Stimulated activated CD8-positive, alpha-beta memory T cell treated with anti-CD3 and anti-CD28 coated beads, Interleukin-2, amount 100 ng/mL, for 48 hours (primary cell): ENCODE results near the gene IER5.

ENCODE experiments used
- DNase-seq, 2 donors: peaks; one replicate each; pipeline ENCODE4 v3.0.0-alpha.2; 2020; ENCODE audit warnings: low read depth in 2 of 2

Gene IER5

GRCh38 chr1:181077576-181078242 is 10.8 kb upstream of the IER5 start:
- DNase-seq, result no peak

- no peak for DNase-seq
Measured at GRCh38 chr1:181079382-181079781, 9.1 kb upstream of the IER5 start.

- no peak for DNase-seq
Measured at GRCh38 chr1:181079920-181080319, 8.6 kb upstream of the IER5 start.

GRCh38 chr1:181080556-181080955 is 7.9 kb upstream of the IER5 start:
- DNase-seq, result no peak

- DNase-seq, result no peak
Measured at GRCh38 chr1:181081395-181081794, 7.1 kb upstream of the IER5 start.

- DNase-seq, result no peak
Measured at GRCh38 chr1:181083842-181084605, 4.5 kb upstream of the IER5 start.

GRCh38 chr1:181084606-181084969 is 3.9 kb upstream of the IER5 start:
- DNase-seq, result no peak

GRCh38 chr1:181086091-181086490 is 2.4 kb upstream of the IER5 start:
- DNase-seq, result no peak

GRCh38 chr1:181086926-181087325 is 1.6 kb upstream of the IER5 start:
- no peak for DNase-seq

- DNase-seq, result no peak
Measured at GRCh38 chr1:181087400-181087901, 1.0 kb upstream of the IER5 start.

GRCh38 chr1:181089017-181089675 is 646 bp downstream of the IER5 start:
- DNase-seq, result peak in 1 of 2 donors; percentile 32

- DNase-seq, result peak; percentile 53 to 54
Measured at GRCh38 chr1:181089676-181090544, 1.4 kb downstream of the IER5 start.

GRCh38 chr1:181090641-181091126 is 2.2 kb downstream of the IER5 start:
- no peak for DNase-seq

- DNase-seq, result no peak
Measured at GRCh38 chr1:181091309-181092040, 3.0 kb downstream of the IER5 start.

- DNase-seq, result no peak
Measured at GRCh38 chr1:181092056-181092455, 3.6 kb downstream of the IER5 start.

GRCh38 chr1:181092883-181093458 is 4.5 kb downstream of the IER5 start:
- DNase-seq, result no peak

GRCh38 chr1:181094416-181095212 is 6.1 kb downstream of the IER5 start:
- no peak for DNase-seq

GRCh38 chr1:181095260-181095659 is 6.8 kb downstream of the IER5 start:
- DNase-seq, result no peak

GRCh38 chr1:181095763-181096184 is 7.3 kb downstream of the IER5 start:
- DNase-seq, result no peak

- DNase-seq, result no peak
Measured at GRCh38 chr1:181097242-181097641, 8.7 kb downstream of the IER5 start.
